Osteocyte (in vitro differentiated cells): ENCODE measurements around the gene APOBEC3C. TPM values are rescaled to one million over a fixed set of nuclear protein-coding genes. Genes with fewer than 3 reads are reported as not detected.
"Not testable (repeated sequence)": the region's sequence is repeated elsewhere in the genome, so short reads cannot be mapped to it uniquely, and the experiment has no call there.

Source experiments
- DNase-seq: peaks from one replicate; pipeline ENCODE4 v3.0.0; 2021; ENCODE audit warnings: mixed read lengths; ENCODE audit not compliant: unreplicated experiment; ENCODE audit errors: extremely low spot score
- H3K27ac Mint-ChIP-seq: one replicate; pipeline ENCODE4 v1.8.0; 2021; ENCODE audit warnings: mild to moderate bottlenecking, mixed read lengths; ENCODE audit not compliant: unreplicated experiment
- H3K27me3 Mint-ChIP-seq: one replicate; pipeline ENCODE4 v1.8.0; 2021; ENCODE audit warnings: mixed read lengths; ENCODE audit not compliant: unreplicated experiment
- H3K36me3 Mint-ChIP-seq: one replicate; pipeline ENCODE4 v1.8.0; 2021; ENCODE audit warnings: mixed read lengths; ENCODE audit not compliant: unreplicated experiment
- H3K4me1 Mint-ChIP-seq: one replicate; pipeline ENCODE4 v1.8.0; 2021; ENCODE audit warnings: mixed read lengths; ENCODE audit not compliant: unreplicated experiment
- H3K4me3 Mint-ChIP-seq: one replicate; pipeline ENCODE4 v1.8.0; 2021; ENCODE audit warnings: mild to moderate bottlenecking, moderate library complexity, mixed read lengths; ENCODE audit not compliant: unreplicated experiment
- H3K9me3 Mint-ChIP-seq: one replicate; pipeline ENCODE4 v1.8.0; 2021; ENCODE audit warnings: mixed read lengths; ENCODE audit not compliant: unreplicated experiment
- CTCF ChIP-seq: fragments of 200-600 bp; sonication (generic); IDR thresholded peaks from 2 replicates; pipeline ENCODE4 v1.5.0; 2021; ENCODE audit warnings: antibody characterized with exemption, mild to moderate bottlenecking, moderate library complexity
- total RNA-seq: library from RNA; stranded (reverse); gene quantifications from 2 replicates; pipeline ENCODE4 v1.2.1, GENCODE V29; 2021

Gene APOBEC3C
- total RNA-seq, 1 donor from 2014 or later: 30.7 TPM

GRCh38 chr22:38987171-38987895 lies 26.7 kb upstream of the APOBEC3C start:
- Mint-ChIP-seq H3K9me3 (no peaks in the 10 kb centered on the region), H3K27me3 (no peaks in the 10 kb centered on the region), H3K27ac (no peak overlapping the region)

GRCh38 chr22:38989466-38989865 lies 24.6 kb upstream of the APOBEC3C start:
- H3K27me3 Mint-ChIP-seq: no peaks in the 10 kb centered on the region
- no peaks in the 10 kb centered on the region for H3K4me1 Mint-ChIP-seq
- no peak overlapping the region for H3K27ac Mint-ChIP-seq

More at GRCh38 chr22:38987171-38987895, 26.7 kb upstream of the APOBEC3C start:
- Mint-ChIP-seq H3K36me3 (no peaks in the 10 kb centered on the region), H3K4me3 (no peak overlapping the region), H3K4me1 (peaks cover 4% of the 10 kb centered on the region)
- no peak for TF ChIP-seq CTCF
- no peak for DNase-seq

GRCh38 chr22:38992871-38993371 lies 21.1 kb upstream of the APOBEC3C start:
- not testable (repeated sequence) for DNase-seq

More at GRCh38 chr22:38989466-38989865, 24.6 kb upstream of the APOBEC3C start:
- Mint-ChIP-seq H3K36me3 (no peaks in the 10 kb centered on the region), H3K4me3 (no peak overlapping the region), H3K9me3 (no peaks in the 10 kb centered on the region)
- no peak for TF ChIP-seq CTCF
- no peak for DNase-seq

GRCh38 chr22:38996105-38996504 lies 18.0 kb upstream of the APOBEC3C start:
- no peak for TF ChIP-seq CTCF
- Mint-ChIP-seq H3K4me1 (no peaks in the 10 kb centered on the region), H3K27me3 (peaks cover 15% of the 10 kb centered on the region), H3K27ac (no peak overlapping the region), H3K9me3 (peaks cover 4% of the 10 kb centered on the region), H3K36me3 (no peaks in the 10 kb centered on the region), H3K4me3 (no peak overlapping the region)
- no peak for DNase-seq

More at GRCh38 chr22:38992871-38993371, 21.1 kb upstream of the APOBEC3C start:
- H3K9me3 Mint-ChIP-seq, H3K36me3 Mint-ChIP-seq, H3K27me3 Mint-ChIP-seq, H3K4me1 Mint-ChIP-seq, H3K27ac Mint-ChIP-seq, H3K4me3 Mint-ChIP-seq: not testable (repeated sequence)

- no peak for TF ChIP-seq CTCF
- H3K9me3 Mint-ChIP-seq: peaks cover 4% of the 10 kb centered on the region
- DNase-seq: no peak
- no peaks in the 10 kb centered on the region for H3K36me3 Mint-ChIP-seq
- no peaks in the 10 kb centered on the region for H3K4me1 Mint-ChIP-seq
- H3K27me3 Mint-ChIP-seq: peaks cover 15% of the 10 kb centered on the region
- no peak overlapping the region for H3K4me3 Mint-ChIP-seq
- no peak overlapping the region for H3K27ac Mint-ChIP-seq
These were observed 16.5 kb upstream of the APOBEC3C start for GRCh38 chr22:38997518-38997917.
